M059J (cell line): ENCODE measurements around the gene LPAR4. TPM values are rescaled to one million over a fixed set of nuclear protein-coding genes. Genes with fewer than 3 reads are reported as not detected.
"Not testable (repeated sequence)": the region's sequence is repeated elsewhere in the genome, so short reads cannot be mapped to it uniquely, and the experiment has no call there.

Source experiments
- DNase-seq: peaks from one replicate; pipeline ENCODE4 v3.0.0-alpha.2; 2012; ENCODE audit warnings: low read depth
- total RNA-seq: library from RNA; depleted of rRNA; stranded (reverse); fragments of >200 nt; shearing (Covaris generic); gene quantifications from 2 replicates; pipeline ENCODE4 v1.2.3, GENCODE V29; 2014; rRNA removed

Gene LPAR4
- total RNA-seq = 2.0 and 3.3 TPM in 2 replicates

GRCh38 chrX:78747489-78747888 lies at the start of gene LPAR4:
Gene LPAR4, plus strand, starts transcription at chrX:78747720. Its CDS starts 7,150 bp downstream, at chrX:78754870.
- peak; percentile 53 for DNase-seq

GRCh38 chrX:78706071-78706470 lies 41.4 kb upstream of the LPAR4 start:
- no peak for DNase-seq

- peak; percentile 56 for DNase-seq
These were observed 39.3 kb upstream of the LPAR4 start for GRCh38 chrX:78708262-78708661.

GRCh38 chrX:78708816-78709215 lies 38.7 kb upstream of the LPAR4 start:
- DNase-seq = no peak

- peak; percentile 60 for DNase-seq
These were observed 37.3 kb upstream of the LPAR4 start for GRCh38 chrX:78710171-78710570.

GRCh38 chrX:78712336-78712735 lies 35.2 kb upstream of the LPAR4 start:
- DNase-seq = peak; percentile 42

GRCh38 chrX:78725287-78725686 lies 22.2 kb upstream of the LPAR4 start:
- DNase-seq = peak; percentile 5

GRCh38 chrX:78746496-78746895 lies 1.0 kb upstream of the LPAR4 start:
- no peak for DNase-seq

GRCh38 chrX:78747971-78748370 lies 451 bp downstream of the LPAR4 start:
- DNase-seq = no peak

- peak; percentile 11 for DNase-seq
These were observed 1.3 kb downstream of the LPAR4 start for GRCh38 chrX:78748846-78749245.

GRCh38 chrX:78753571-78753970 lies 6.1 kb downstream of the LPAR4 start:
- peak; percentile 4 for DNase-seq

GRCh38 chrX:78754917-78755316 lies 7.4 kb downstream of the LPAR4 start:
- no peak for DNase-seq

- DNase-seq = peak; percentile 71
These were observed 11.6 kb downstream of the LPAR4 start for GRCh38 chrX:78759081-78759480.

GRCh38 chrX:78769101-78769755 lies 21.7 kb downstream of the LPAR4 start:
- DNase-seq = no peak

- no peak for DNase-seq
These were observed 22.4 kb downstream of the LPAR4 start for GRCh38 chrX:78769946-78770345.

- no peak for DNase-seq
These were observed 49.4 kb downstream of the LPAR4 start for GRCh38 chrX:78796916-78797315.

- no peak for DNase-seq
These were observed 52.6 kb downstream of the LPAR4 start for GRCh38 chrX:78800114-78800513.

- no peak for DNase-seq
These were observed 53.2 kb downstream of the LPAR4 start for GRCh38 chrX:78800694-78801093.

- no peak for DNase-seq
These were observed 54.0 kb downstream of the LPAR4 start for GRCh38 chrX:78801522-78801921.

- DNase-seq = not testable (repeated sequence)
These were observed 55.0 kb downstream of the LPAR4 start for GRCh38 chrX:78802526-78802925.
